Measurements from ENCODE around the gene KRTAP4-7. TPM values are rescaled to one million over a fixed set of nuclear protein-coding genes. Genes with fewer than 3 reads are reported as not detected.
"Not testable (repeated sequence)": the region's sequence is repeated elsewhere in the genome, so short reads cannot be mapped to it uniquely, and the experiment has no call there.

The KRTAP4-7 gene
- total RNA-seq, 1 experiment from 2014 or later, result not detected

DNA sequence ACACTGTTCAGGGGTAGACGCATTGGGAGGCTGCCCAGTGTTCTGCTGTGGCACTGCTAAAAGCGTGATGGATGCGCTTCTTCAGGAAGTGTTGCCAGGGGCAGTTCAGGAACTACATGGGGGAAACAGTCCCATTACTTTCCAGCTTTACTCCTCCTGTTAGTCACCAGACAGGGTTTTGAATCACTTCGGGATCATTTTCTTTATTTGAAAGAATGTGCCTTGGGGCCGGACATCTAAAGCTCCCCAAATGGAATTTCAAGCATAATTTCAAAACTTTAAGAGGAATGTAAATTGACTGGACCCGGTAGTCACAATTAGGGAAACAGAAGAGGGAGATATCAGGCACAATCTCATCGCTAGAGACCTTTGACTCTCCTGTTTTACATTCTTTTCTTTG is 35.5 kb upstream of the KRTAP4-7 start:
- no peaks in the 10 kb centered on the region for H3K4me1 Mint-ChIP-seq (ENCODE audit: insufficient read depth, unreplicated experiment)
- DNase-seq (ENCODE audit: unreplicated experiment), result no peak
- POLR2A ChIA-PET, result no interaction called here
- no peaks in the 10 kb centered on the region for H3K36me3 Mint-ChIP-seq (ENCODE audit: insufficient read depth, unreplicated experiment)
- H3K4me3 Mint-ChIP-seq (ENCODE audit: unreplicated experiment), result no peak overlapping the region
- no peaks in the 10 kb centered on the region for H3K27me3 Mint-ChIP-seq (ENCODE audit: insufficient read depth, unreplicated experiment)
- peaks cover 4% of the 10 kb centered on the region for H3K9me3 Mint-ChIP-seq (ENCODE audit: unreplicated experiment)
- no TSS peak for BruUV-seq (replicated peaks)
- H3K27ac Mint-ChIP-seq (ENCODE audit: low read depth, unreplicated experiment), result no peak overlapping the region
- intact Hi-C loops (cut with micrococcal nuclease), result no loop called here
- CTCF ChIA-PET, result no interaction called here
- TF ChIP-seq, protein P1, sequence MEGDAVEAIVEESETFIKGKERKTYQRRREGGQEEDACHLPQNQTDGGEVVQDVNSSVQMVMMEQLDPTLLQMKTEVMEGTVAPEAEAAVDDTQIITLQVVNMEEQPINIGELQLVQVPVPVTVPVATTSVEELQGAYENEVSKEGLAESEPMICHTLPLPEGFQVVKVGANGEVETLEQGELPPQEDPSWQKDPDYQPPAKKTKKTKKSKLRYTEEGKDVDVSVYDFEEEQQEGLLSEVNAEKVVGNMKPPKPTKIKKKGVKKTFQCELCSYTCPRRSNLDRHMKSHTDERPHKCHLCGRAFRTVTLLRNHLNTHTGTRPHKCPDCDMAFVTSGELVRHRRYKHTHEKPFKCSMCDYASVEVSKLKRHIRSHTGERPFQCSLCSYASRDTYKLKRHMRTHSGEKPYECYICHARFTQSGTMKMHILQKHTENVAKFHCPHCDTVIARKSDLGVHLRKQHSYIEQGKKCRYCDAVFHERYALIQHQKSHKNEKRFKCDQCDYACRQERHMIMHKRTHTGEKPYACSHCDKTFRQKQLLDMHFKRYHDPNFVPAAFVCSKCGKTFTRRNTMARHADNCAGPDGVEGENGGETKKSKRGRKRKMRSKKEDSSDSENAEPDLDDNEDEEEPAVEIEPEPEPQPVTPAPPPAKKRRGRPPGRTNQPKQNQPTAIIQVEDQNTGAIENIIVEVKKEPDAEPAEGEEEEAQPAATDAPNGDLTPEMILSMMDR (IDR thresholded peaks at IDR 0.05; ENCODE audit: unreplicated experiment), result no peak

DNA sequence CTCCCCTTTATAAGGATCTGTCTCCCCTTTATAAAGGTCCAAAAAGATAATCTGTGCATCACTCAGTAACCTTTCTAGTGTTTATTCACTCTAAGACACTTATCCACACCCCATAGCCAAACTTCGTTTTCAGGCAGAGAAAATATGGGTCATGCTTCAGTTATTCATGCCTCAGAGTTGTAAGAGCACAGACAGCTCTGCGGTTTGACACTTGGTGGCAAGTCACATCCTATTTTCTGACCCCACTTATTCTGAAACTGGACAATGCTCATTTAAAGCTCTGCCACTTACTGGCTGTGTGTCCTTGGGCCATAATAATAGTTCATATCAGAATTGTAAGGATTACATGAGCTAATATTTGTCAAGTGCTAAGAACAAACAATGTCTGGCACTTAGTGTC is 34.8 kb upstream of the KRTAP4-7 start:
- CTCF ChIA-PET, result no interaction called here
- BruUV-seq (replicated peaks), result no TSS peak
- H3K27me3 Mint-ChIP-seq (ENCODE audit: insufficient read depth, unreplicated experiment), result no peaks in the 10 kb centered on the region
- TF ChIP-seq, protein P1 (IDR thresholded peaks at IDR 0.05; ENCODE audit: unreplicated experiment), result no peak
- POLR2A ChIA-PET, result no interaction called here
- no peak overlapping the region for H3K27ac Mint-ChIP-seq (ENCODE audit: low read depth, unreplicated experiment)
- DNase-seq (ENCODE audit: unreplicated experiment), result peak; percentile 8
- H3K4me3 Mint-ChIP-seq (ENCODE audit: unreplicated experiment), result no peak overlapping the region
- no peaks in the 10 kb centered on the region for H3K36me3 Mint-ChIP-seq (ENCODE audit: insufficient read depth, unreplicated experiment)
- intact Hi-C loops (cut with micrococcal nuclease), result no loop called here
- H3K4me1 Mint-ChIP-seq (ENCODE audit: insufficient read depth, unreplicated experiment), result no peaks in the 10 kb centered on the region
- no peaks in the 10 kb centered on the region for H3K9me3 Mint-ChIP-seq (ENCODE audit: unreplicated experiment)

DNA sequence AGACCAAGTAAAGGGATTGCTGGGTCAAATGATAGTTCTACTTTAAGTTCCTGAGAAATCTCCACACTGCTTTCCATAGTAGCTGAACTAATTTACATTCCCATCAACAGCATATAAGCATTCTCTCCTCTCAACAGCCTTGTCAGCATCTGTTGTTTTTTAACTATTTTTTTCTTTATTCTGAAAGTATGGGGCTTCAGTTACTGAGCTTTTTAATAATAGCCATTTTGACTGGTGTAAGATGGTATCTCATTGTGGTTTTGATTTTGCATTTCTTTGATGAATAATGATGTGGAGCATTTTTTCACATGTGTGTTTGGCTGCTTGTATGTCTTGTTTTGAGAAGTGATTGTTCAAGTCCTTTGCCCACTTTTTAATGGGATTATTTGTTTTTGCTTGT is 31.4 kb upstream of the KRTAP4-7 start:
- no peak overlapping the region for H3K4me3 Mint-ChIP-seq (ENCODE audit: unreplicated experiment)
- intact Hi-C loops (cut with micrococcal nuclease), result no loop called here
- ChIA-PET POLR2A (interaction anchor here (1.2 kb wide), 1 partner anchor 11 kb away, joined by 3 read pairs; the partner anchor contains the start of gene KRTAP1-1), CTCF (no interaction called here)
- no TSS peak for BruUV-seq (replicated peaks)
- no peak overlapping the region for H3K27ac Mint-ChIP-seq (ENCODE audit: low read depth, unreplicated experiment)
- TF ChIP-seq, protein P1 (IDR thresholded peaks at IDR 0.05; ENCODE audit: unreplicated experiment), result no peak
- H3K9me3 Mint-ChIP-seq (ENCODE audit: unreplicated experiment), result no peaks in the 10 kb centered on the region
- no peaks in the 10 kb centered on the region for H3K27me3 Mint-ChIP-seq (ENCODE audit: insufficient read depth, unreplicated experiment)
- H3K4me1 Mint-ChIP-seq (ENCODE audit: insufficient read depth, unreplicated experiment), result no peaks in the 10 kb centered on the region
- DNase-seq (ENCODE audit: unreplicated experiment), result no peak
- H3K36me3 Mint-ChIP-seq (ENCODE audit: insufficient read depth, unreplicated experiment), result no peaks in the 10 kb centered on the region

DNA sequence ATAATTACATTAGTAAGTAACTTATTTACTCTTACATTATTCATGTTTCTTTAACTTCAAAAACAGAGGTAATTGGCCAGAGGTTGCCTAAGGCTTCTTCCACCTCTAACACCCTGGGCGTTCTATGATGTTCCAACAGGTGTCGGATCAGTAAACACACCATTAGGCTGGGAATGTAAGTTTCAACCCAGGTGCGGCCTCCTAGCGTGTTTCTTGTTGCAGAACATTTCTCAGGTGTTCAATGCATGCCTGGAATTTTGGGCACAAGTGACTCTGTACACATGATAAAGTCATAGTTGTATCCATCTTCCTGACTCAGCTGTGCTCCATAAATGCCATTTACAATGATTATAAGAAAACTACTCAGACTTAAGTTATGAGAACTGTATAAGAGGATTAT is 29.9 kb upstream of the KRTAP4-7 start:
- no peaks in the 10 kb centered on the region for H3K36me3 Mint-ChIP-seq (ENCODE audit: insufficient read depth, unreplicated experiment)
- H3K9me3 Mint-ChIP-seq (ENCODE audit: unreplicated experiment), result no peaks in the 10 kb centered on the region
- BruUV-seq (replicated peaks), result no TSS peak
- no peak overlapping the region for H3K27ac Mint-ChIP-seq (ENCODE audit: low read depth, unreplicated experiment)
- DNase-seq (ENCODE audit: unreplicated experiment), result no peak
- no peak overlapping the region for H3K4me3 Mint-ChIP-seq (ENCODE audit: unreplicated experiment)
- POLR2A ChIA-PET, result no interaction called here
- CTCF ChIA-PET, result no interaction called here
- H3K4me1 Mint-ChIP-seq (ENCODE audit: insufficient read depth, unreplicated experiment), result peaks cover 4% of the 10 kb centered on the region
- no peaks in the 10 kb centered on the region for H3K27me3 Mint-ChIP-seq (ENCODE audit: insufficient read depth, unreplicated experiment)
- intact Hi-C loops (cut with micrococcal nuclease), result no loop called here
- TF ChIP-seq, protein P1 (IDR thresholded peaks at IDR 0.05; ENCODE audit: unreplicated experiment), result no peak

DNA sequence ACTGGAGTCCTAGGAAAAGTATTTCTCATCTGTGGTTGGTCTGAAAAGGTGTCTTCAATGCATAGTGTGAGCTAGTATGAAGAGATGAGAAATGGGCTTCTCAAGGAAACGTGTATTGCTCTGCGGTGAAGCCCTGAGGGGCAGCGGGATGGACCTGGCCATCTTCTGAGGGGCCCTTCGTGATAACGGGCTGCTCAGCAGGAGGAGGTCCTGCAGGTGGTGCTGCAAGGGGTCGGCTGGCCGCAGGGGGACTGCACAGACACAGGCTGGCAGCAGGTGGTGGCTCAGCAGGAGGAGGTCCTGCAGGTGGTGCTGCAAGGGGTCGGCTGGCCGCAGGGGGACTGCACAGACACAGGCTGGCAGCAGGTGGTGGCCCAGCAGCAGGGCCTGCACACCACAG is 29.4 kb upstream of the KRTAP4-7 start:
- BruUV-seq (replicated peaks); CTCF ChIA-PET; H3K27ac Mint-ChIP-seq (ENCODE audit: low read depth, unreplicated experiment); intact Hi-C loops (cut with micrococcal nuclease); H3K36me3 Mint-ChIP-seq (ENCODE audit: insufficient read depth, unreplicated experiment); H3K4me3 Mint-ChIP-seq (ENCODE audit: unreplicated experiment); H3K9me3 Mint-ChIP-seq (ENCODE audit: unreplicated experiment); H3K27me3 Mint-ChIP-seq (ENCODE audit: insufficient read depth, unreplicated experiment); POLR2A ChIA-PET; DNase-seq (ENCODE audit: unreplicated experiment); H3K4me1 Mint-ChIP-seq (ENCODE audit: insufficient read depth, unreplicated experiment): not testable (repeated sequence)

DNA sequence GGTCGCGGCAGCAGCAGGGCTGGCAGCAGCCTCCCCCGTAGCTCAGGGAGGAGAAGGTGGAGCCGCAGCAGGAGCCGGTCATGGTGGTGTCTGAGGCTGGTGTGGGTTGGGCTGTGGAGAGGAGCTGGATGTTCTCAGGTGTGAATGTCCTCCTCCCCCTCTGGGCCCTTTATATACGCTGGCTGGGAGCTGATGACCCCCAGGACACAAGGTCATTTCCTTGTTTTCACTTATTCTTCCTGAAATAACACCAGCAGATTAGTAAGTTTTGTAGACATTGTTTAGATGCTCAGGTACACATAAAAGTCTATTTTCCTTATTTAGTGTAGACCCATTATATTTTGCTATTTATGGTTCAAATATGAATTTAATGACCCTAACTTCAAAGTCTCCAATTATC is 28.8 kb upstream of the KRTAP4-7 start, which contains the start of gene KRTAP2-2:
Gene KRTAP2-2, minus strand, starts transcription at position 101 of the 400 bp plus-strand sequence. Its CDS starts 19 bp downstream, at position 82.
- CTCF ChIA-PET, result interaction anchor here (0.6 kb wide), 1 partner anchor 115 kb away, joined by 4 read pairs; no protein-coding TSS in a partner anchor
- intact Hi-C loops (cut with micrococcal nuclease); H3K9me3 Mint-ChIP-seq (ENCODE audit: unreplicated experiment); H3K36me3 Mint-ChIP-seq (ENCODE audit: insufficient read depth, unreplicated experiment); BruUV-seq (replicated peaks); H3K27ac Mint-ChIP-seq (ENCODE audit: low read depth, unreplicated experiment); H3K27me3 Mint-ChIP-seq (ENCODE audit: insufficient read depth, unreplicated experiment); DNase-seq (ENCODE audit: unreplicated experiment); H3K4me3 Mint-ChIP-seq (ENCODE audit: unreplicated experiment); POLR2A ChIA-PET: not testable (repeated sequence)
- peaks cover 13% of the 10 kb centered on the region for H3K4me1 Mint-ChIP-seq (ENCODE audit: insufficient read depth, unreplicated experiment)
